HPDE6-E6E7 (cell line): ENCODE results near the gene LNX1.

Source experiments
- DNase-seq: peaks from one replicate; pipeline ENCODE4 v3.0.0; 2011; ENCODE audit warnings: missing footprints; ENCODE audit errors: extremely low spot score

Gene LNX1

DNA sequence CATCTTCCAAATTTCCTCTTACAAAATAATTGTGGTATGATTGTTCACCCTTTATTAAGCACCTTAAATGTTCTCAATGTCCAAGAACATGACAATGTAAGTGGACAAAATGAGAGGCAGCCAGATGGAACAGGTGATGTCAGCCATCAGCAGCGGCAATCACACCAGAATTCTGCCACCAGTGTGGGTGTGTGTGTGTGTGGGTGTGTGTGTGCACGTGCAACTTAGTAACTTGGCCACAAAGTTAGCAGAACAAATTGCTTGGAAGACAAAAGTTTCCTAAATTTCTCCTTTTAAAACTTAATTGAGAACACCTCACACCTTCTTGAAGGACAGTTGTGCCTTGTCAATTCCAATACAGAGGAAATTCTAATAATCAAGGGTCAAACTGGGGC, 18.7 kb downstream of the LNX1 start:
- no peak for DNase-seq

- DNase-seq: no peak
Measured at GRCh38 chr4:53571936-53572599, 19.2 kb downstream of the LNX1 start.

GRCh38 chr4:53563824-53564223, 27.5 kb downstream of the LNX1 start:
- peak; percentile 59 for DNase-seq

DNA sequence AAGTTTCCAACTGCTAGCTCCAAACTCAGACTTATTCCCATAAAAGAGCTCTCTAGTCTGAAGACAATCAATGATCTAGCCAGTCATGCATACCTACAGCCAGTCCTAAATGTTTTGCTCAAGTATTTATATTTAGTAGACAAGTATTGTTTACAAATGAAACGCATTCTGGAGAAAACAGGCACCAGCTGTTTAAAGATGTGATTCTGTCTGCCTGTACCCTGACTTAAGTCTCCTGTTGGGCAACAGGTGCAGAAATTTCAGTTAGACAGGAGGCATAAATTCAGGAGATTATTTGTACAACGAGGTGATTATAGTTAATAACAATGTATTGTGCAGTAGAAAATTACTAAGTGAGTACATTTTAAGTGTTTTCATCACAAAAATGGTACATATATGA, 28.9 kb downstream of the LNX1 start:
- no peak for DNase-seq

DNA sequence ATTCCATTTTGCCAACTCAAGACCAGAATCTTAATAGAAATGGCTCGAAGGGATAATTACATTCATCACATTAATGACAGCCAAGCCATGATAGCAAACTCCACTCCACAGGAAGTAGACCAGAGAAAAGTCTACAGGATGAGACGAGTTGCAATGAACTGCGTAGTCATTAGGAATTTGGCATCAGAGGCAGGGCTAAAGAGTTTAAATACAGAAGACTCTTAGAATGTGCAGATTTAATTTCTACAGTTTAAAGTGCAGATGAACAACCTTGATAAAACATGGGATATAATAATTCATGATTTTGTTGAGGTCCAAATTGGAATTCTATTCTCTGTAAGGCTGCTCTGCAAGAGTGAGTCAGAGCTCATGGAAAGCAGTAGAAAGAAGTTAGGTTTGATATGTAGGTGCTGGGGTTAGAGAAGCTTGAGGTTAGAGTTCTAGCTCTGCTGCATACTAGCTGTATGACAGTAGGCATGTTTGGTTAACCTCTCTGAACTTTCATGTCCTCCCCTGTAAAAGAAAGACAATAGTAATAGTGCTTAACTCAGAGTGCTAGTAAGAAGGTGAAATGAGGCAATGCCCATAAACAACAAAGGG, 32.2 kb downstream of the LNX1 start:
- DNase-seq: peak; percentile 39

DNA sequence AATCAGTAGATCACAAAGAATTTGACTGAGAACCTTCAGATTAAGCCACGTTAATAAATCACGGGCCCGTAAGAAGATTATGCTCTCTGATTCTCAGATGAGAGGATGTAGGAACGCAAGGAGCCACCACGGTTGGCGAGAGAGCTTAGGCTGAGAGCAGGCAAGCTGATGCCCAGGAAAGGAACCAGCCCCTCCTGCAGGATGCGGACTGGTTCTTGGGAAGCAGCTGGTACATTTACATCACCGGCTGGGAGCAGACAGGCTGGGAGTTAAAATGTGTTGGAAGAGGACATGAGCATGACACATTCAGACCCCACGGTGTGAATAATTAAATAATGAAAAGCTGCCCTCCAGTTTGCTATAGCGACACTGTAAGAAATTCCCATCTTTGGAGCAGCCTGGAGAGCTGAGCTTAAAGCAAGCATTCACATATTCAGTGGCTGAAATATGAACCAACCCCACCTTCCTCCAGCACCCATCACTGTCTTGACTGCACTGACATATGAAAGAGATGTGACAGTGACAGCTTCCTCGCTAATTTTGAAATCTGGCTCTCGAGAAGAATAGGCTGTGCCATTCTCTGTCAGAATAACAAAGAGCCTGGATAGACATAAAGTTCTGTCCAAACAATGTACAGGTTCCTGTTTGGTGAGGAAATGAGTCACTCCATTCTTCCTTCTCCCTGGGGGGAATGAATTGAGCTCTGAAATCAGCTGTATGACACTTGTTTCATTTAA, 33.1 kb downstream of the LNX1 start:
- peak; percentile 71 for DNase-seq

GRCh38 chr4:53557669-53558064, 33.6 kb downstream of the LNX1 start:
- no peak for DNase-seq

DNA sequence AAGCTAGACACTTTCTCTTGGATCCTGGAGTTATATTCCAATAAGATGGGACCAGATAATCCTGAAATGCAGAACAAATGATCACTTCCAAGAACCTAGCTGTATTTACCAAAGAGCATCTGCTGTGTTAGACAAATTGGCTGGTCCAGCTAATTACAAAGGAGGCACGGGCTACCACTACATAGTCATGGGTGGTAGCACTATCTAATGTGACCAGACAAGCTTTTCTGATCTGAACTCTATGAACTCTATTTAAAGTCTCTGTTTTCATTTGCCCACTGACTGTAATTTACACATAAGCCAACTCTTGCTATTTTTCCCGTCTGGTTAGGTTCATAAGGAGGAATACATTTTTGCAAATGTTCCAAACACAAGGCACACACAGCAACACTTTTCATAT, 34.6 kb downstream of the LNX1 start:
- no peak for DNase-seq

DNA sequence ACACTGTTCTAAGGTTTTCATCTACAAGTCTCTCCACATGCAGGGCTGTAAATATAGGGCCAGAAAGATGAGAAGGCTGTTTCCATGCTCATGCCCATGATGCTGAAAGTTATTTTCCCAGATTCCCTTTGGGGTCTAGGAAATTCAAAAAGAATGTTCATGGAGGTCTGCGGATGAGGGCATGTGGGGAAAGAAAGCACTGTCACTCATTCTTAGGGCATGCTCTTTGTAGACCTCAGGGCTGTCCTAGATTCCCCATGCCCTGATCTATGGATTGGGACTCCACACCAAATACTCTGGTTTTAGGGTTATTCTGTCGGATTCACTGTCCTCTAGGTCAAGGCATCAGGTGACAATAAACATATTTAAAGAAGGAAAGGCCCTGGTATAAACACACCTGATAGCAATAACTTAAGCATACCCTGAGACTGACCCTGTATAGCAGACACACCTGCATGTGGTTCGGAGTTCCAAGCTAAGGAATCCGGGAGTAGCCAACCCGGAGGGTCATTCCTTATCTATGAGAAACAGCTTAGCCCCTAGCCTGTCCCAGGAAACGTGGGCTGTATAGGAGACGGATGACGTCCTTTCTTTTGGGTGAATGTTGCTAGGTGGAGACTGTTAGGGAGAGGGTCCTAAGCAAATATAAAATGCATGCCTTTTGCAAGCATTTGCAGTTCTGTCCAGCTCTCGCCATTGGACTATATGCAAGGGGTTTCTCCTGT, 37.6 kb downstream of the LNX1 start:
- no peak for DNase-seq

DNA sequence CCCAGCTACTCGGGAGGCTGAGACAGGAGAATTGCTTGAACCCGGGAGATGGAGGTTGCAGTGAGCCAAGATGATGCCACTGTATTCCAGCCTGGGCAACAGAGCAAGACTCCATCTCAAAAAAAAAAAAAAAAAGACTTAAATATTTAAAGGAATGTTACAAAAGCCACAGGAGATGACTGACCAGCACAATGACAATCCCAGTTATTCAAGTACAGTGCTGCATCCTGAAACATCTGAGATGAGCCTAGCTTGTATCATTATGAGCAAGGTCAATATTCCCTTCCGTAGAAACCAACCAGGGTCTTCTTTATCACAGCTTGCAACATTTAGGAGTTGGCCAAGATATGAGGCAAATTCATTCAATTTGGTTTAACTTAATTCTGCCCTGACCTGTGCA, 38.6 kb downstream of the LNX1 start:
- DNase-seq: no peak

DNA sequence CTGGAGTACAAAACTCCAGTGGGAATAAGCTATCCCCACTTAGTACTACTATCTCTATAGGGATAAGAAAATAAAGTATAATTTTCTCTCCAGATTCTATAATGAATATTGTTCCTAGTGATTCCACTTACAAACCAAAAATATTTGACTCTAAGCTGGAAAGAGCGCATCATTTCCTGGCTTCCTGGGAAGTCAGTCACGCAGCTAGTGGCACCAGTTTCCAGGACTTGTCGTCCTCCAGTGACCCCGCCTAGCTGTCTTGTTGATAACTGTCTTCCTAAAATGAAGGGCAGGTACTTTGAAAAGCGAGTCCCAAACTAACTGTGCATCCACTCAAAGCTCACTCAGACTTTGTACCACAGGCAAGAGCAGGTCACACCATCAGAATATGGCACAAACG, 39.3 kb downstream of the LNX1 start:
- DNase-seq: no peak

DNA sequence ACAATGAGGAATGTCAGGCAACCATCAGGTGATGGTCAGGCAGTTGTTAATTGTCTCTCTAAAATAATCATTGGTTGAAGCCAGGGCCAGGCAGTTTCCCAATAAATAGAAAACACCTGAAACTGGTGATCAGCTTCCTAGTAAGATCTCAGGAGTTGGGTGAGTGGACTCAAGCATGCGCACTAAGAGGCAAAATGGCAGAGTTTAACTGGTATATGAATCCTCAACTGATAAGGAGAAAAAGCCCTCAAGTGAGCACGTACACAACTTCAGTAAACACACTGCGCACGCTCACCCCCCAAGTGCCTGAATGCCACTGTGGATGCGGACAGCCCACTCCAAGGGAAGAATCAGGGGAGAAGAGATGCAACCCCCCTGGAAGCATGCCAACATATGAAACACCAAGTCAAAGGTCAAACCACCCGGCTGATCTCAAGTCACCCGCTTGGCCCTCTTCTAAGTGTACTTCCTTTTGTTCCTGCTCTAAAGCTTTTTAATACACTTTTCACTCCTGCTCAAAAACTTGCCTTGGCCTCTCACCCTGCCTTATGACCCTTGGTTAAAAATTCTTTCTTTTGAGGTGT, 39.9 kb downstream of the LNX1 start:
- DNase-seq: no peak

DNA sequence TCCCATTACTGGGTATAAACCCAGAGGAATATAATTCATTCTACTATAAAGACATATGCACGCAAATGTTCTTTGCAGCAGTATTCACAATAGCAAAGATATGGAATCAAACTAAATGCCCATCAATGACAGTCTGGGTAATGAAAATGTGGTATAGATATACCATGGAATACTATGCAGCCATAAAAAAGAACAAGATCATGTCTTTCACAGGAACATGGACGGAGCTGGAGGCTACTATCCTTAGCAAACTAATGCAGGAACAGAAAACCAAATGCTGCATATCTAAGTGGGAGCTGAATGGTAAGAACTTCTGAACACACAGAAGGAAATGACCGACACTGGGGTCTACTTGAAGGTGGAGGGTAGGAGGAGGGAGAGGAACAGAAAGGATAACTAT, 42.6 kb downstream of the LNX1 start:
- DNase-seq: no peak

GRCh38 chr4:53547983-53548382, 43.3 kb downstream of the LNX1 start:
- DNase-seq: no peak

DNA sequence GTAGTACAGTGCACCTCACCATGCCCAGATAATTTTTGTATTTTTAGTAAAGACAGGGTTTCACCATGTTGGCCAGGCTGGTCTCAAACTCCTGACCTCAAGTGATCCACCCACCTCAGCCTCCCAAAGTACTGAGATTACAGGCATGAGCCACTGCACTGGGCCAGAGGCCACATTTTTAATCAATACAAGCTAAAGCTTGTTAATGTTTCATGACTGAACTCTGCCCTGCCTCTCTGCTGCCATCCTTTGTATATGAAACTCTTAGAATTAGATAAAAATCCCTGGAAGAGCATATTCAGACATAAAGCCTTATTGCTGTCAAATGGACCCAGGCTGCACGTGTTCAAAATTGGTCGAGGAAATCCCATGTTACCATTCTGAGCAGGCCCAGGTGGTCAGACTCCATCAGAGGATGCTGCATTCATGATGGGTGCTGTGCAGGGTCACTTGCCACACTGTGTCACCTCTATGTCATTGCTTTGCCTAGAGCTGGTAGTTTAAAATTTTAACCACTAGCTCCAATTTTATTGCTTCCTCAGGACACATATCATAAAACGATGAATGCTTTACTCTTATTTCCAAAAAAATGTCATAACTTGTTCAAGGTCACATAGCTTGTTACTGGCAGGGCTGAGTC, 45.2 kb downstream of the LNX1 start:
- DNase-seq: no peak

GRCh38 chr4:53545273-53545672, 46.0 kb downstream of the LNX1 start:
- no peak for DNase-seq

GRCh38 chr4:53543561-53543960, 47.7 kb downstream of the LNX1 start:
- no peak for DNase-seq

DNA sequence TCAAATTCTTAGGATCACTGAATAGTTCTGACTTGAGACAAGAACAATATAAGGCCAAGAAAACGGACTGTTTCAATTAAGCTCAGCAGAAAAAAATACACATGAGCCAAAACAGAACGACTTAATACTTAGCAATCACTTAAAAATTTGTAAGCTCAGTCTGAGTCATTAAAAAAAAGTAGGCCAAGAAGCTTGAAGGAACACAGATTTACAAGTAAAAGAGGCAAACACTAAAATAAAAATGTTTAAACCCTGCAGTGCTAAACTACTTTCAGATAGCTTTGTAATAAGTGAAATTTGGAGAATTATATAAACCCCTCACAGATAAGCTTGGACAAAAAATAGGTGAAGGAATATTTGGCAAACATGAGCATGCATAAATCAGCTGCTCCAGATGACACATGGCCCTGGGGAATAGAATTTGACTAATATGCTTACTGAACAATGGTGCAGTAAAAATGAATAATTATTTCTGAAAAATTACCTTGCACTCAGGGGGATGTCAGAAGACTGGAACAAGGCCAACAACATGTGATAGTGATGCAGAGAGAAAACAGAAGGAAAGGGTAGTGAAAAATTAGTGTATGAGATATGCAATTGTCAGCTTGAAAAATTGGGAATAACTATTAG, 49.6 kb downstream of the LNX1 start:
- DNase-seq: no peak

DNA sequence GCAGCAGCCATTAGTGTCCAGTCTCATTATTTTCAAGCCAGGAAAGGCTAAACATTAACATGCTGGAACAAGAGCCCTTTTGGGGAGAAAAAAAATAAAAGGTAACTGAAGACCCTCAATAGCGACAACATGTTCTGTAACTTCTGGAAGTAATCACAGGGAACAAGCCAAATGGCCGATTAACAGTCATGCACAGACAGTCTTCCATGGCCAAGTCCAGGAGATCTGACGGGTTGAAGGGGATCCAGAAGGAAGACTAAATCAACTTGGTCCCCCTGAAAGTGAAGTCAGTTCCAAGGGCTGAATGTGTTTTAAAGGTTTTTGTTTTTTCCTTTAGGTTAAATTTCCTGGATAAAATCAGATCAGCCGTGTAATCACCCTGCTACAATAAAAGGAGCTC, 52.5 kb downstream of the LNX1 start:
- DNase-seq: no peak

- DNase-seq: peak; percentile 38
Measured at GRCh38 chr4:53537606-53538005, 53.7 kb downstream of the LNX1 start.

- DNase-seq: no peak
Measured at GRCh38 chr4:53536328-53536727, 55.0 kb downstream of the LNX1 start.
